Subcutaneous adipose tissue (tissue), 4 donors: Measurements from ENCODE around the gene PAQR3. TPM values are rescaled to one million over a fixed set of nuclear protein-coding genes. Genes with fewer than 3 reads are reported as not detected.

Source experiments
- total RNA-seq, 4 donors: library from RNA; depleted of rRNA; stranded (reverse); fragments of >200 nt; gene quantifications; one replicate each; pipeline ENCODE4 v1.1.0, GENCODE V29; 2016
- TF ChIP-seq, protein P1 (sequence below): fragments of 450-650 bp; IDR thresholded peaks from one replicate; pipeline ENCODE4 v1.5.1; 2016; ENCODE audit warnings: low read depth, mild to moderate bottlenecking, control low read depth, antibody characterized with exemption, moderate library complexity

PAQR3 gene
- total RNA-seq, 4 donors from 2014 or later: 7.3 to 25.3 (median 16.4) TPM

DNA sequence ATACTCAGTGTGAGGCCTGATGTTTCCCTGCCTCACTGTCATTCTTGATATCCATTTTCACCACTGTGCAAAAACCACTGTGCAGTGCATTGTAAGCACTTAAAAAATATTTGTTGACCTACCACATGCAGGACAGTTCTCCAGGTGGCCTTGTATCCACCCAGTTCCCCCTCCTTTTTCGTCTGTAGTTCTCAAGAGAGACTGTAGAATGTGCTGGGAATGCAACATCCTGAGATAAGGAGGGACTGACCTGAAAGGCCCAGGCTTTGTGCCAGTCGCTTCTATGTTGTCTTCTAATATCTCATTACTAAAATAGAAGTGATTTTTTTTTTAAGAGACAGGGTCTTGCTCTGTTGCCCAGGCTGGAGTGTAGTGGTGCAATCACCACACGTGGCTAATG, 21.7 kb upstream of the PAQR3 start:
- TF ChIP-seq, protein P1, sequence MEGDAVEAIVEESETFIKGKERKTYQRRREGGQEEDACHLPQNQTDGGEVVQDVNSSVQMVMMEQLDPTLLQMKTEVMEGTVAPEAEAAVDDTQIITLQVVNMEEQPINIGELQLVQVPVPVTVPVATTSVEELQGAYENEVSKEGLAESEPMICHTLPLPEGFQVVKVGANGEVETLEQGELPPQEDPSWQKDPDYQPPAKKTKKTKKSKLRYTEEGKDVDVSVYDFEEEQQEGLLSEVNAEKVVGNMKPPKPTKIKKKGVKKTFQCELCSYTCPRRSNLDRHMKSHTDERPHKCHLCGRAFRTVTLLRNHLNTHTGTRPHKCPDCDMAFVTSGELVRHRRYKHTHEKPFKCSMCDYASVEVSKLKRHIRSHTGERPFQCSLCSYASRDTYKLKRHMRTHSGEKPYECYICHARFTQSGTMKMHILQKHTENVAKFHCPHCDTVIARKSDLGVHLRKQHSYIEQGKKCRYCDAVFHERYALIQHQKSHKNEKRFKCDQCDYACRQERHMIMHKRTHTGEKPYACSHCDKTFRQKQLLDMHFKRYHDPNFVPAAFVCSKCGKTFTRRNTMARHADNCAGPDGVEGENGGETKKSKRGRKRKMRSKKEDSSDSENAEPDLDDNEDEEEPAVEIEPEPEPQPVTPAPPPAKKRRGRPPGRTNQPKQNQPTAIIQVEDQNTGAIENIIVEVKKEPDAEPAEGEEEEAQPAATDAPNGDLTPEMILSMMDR: no peak

DNA sequence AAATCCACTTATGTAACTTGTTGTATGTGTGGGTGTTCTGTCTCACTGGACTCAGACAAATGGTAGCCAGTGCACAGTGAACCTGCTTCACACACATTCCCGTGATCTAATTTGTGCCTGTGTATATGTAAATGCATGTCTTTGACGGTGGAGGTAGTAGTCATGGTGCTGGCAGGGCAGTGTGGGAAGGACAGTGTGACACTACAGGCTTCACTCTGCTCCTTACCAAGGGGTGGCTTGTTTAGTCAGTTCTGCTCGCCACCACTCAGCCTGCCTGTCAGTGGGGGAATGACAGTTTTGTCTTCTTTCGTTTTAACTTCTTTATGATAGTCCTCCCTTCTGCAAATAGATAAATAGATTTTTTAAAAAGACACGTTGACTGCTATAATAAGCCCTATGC, 17.7 kb upstream of the PAQR3 start:
- TF ChIP-seq, protein P1: no peak

DNA sequence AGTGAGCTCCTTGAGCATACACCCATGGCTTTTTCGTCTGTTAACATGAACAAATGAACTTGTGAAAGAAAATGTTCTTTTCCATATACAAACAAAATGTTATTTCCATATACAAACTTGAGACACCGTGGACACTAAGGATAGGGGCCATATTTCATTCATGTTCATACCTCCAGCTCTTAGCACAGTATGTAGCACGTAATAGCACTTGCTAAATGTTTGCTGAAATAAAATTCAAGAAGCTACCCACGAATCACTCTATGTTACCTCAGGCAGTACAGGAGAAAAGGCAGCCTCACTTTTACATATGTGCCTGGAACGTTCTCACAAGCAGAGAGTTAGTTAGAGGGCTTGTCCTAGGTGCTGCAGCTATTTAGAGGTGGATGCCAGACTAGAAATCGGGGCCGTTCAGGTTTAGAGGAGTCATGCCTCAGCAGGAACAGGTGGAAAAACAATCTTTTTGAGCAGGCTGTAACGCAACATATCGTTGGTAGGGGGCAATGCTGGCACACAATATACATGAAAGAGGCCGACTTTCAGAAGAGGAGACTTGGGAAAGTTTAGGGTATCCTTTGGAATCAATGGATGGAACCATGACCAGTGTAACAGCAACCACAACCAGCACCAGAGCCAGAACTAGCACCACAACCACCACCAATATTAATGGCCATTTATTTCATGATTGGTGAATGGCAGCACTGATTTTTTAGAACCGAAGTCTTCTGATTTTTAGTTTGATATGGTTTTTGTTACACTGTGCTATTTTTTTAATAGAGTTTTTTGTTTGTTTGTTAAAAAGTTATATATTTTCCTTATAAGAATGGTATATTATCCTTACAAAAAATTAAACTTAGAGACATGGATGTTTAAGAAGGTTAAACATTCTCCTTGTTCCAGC, 14.8 kb upstream of the PAQR3 start:
- TF ChIP-seq, protein P1: no peak

DNA sequence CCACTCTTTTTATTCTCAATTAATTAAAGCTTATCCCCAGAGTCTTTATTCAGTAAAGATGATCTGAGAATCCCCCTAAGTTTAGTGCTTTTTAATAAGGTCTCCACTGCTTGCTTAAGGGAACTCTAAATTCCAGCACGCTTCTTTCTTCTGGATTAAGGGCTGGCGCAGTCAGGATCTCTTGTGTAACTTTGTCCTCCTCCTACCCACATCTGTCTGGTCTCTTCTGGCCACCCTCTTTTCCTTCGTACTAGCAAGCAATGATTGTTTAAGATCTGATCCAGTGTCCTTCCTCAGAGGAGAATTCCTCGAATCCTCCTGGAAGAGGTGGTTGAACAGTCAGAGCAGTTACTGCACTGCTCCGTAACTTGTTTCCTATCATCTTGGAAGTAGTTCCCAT, 14.0 kb upstream of the PAQR3 start:
- TF ChIP-seq, protein P1: no peak

DNA sequence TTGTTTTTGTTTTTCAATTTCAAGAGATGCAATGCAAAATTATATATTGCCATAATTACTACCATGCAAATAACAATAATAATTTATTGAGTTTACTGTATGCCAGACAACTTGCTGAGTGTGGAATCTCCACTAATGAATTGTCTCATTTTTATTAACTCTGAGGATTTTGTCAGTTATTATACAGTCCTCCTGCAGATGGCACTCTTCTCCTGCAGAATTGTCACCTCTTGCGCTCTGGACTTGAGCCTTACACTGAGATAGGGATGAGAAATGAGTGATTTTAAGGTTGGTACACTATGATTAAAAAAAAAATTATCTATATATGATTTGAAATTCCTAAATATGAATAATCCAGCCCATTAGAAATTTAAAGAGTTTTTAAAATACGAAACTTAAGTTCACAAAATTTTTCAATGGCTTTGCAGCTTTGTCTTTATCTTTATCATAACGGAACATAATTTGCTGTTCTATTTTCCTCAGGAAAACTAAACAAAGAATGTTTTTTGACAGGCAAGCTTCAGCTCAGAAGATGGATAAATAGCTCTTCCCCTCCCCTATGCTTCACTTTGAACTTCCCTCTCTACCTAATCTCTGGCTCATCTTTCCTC, 12.7 kb upstream of the PAQR3 start:
- TF ChIP-seq, protein P1: no peak

DNA sequence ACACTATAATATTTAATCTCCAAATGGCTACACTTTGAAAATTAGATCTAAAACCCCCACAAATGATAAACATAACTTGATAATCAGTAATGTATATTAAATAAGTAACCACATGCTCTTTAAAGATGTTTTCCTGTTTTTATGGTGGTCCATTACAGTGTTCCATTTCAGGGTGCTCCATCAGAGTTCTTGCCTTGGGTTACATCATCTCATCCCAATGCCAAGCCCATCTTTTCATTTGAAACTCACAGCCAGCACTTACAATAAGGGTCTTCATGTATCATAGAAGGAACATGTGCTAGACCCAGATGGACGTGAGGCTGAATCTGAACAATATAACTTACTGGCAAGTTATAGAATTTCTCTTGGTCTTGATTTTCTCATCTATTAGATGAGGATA, 10.5 kb upstream of the PAQR3 start:
- TF ChIP-seq, protein P1: no peak

DNA sequence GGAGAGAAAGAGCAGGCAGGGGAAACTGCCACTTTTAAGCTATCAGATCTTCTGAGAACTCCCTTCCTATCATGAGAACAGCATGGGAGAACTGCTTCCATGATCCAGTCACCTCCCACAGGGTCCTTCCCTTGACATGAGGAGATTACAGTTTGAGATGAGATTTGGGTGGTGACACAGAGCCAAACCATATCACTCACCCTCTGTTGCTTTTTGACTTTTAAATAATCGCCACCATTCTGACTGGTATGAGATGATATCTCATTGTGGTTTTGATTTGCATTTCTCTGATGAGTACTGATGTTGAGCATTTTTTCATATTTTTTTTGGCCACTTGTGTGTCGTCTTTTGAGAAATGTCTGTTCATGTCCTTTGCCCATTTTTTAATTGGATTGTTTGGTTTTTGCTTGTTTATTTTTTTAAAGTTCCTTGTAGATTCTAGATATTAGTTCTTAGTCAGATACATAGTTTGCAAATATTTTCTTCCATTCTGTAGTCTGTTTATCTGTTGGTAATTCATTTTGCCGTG, 6.5 kb upstream of the PAQR3 start:
- TF ChIP-seq, protein P1: no peak
